B cell (primary cell): ENCODE measurements around the gene ABCG1.

Source experiments
- EZH2 ChIP-seq: IDR thresholded peaks from 2 replicates; pipeline ENCODE4 v1.6.1; 2012; ENCODE audit warnings: borderline replicate concordance, low read depth, mild to moderate bottlenecking, moderate library complexity, low read length; ENCODE audit not compliant: insufficient read depth, poor library complexity, severe bottlenecking
- TF ChIP-seq, protein P1 (sequence below): fragments of 200-600 bp; IDR thresholded peaks from one replicate; pipeline ENCODE4 v1.8.0; 2022; ENCODE audit warnings: antibody characterized with exemption, mild to moderate bottlenecking

GRCh38 chr21:42239556-42239955 is 20.6 kb downstream of the ABCG1 start:
- TF ChIP-seq, protein P1, sequence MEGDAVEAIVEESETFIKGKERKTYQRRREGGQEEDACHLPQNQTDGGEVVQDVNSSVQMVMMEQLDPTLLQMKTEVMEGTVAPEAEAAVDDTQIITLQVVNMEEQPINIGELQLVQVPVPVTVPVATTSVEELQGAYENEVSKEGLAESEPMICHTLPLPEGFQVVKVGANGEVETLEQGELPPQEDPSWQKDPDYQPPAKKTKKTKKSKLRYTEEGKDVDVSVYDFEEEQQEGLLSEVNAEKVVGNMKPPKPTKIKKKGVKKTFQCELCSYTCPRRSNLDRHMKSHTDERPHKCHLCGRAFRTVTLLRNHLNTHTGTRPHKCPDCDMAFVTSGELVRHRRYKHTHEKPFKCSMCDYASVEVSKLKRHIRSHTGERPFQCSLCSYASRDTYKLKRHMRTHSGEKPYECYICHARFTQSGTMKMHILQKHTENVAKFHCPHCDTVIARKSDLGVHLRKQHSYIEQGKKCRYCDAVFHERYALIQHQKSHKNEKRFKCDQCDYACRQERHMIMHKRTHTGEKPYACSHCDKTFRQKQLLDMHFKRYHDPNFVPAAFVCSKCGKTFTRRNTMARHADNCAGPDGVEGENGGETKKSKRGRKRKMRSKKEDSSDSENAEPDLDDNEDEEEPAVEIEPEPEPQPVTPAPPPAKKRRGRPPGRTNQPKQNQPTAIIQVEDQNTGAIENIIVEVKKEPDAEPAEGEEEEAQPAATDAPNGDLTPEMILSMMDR = no peak
- no peak for TF ChIP-seq EZH2
